GM21717 (cell line): ENCODE measurements around the gene PRPF40B.
"Not testable (repeated sequence)": the region's sequence is repeated elsewhere in the genome, so short reads cannot be mapped to it uniquely, and the experiment has no call there.

Source experiments
- ATAC-seq: cut with Tn5 transposase; IDR thresholded peaks from one replicate; pipeline ENCODE4 v1.9.1; 2021; ENCODE audit warnings: mild to moderate bottlenecking, moderate library complexity; ENCODE audit not compliant: unreplicated experiment

Gene PRPF40B

DNA sequence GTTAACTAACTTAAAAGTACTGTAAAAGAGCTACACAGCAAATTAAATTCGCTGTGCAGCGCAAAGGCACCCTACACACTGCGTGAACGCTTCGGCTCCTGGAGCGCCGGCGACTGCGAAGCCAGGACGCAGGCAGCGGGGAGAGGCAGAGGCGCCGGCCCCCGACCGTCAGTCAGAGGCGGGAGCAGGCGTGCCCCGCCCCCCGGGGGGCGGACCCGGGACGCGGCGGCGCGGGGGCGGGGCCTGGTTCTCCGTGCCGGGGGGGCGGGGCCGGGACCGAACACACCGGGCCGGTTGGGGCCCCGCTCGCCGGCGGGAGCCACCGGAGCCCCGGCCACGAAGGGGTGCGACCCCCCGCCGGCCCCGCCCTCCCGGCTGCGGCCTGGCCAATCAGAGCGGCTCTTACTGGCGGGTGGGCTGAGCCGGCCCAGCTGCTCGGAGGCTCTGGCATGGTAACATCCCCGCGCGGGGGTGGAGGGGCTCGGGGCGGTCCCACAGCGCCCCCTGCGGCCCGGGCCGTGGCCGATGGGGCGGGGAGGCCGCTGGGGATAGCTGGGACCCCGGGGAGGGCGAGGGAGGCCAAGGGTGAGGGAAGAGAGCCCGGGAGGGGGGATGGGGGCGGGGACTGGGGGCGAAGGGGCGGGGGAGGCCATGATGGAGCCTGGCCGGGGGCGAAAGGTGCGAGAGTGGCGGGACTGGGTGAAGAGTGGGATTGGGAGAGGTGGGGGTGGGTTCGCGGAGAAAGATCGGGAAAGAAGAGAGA is at the start of gene PRPF40B:
Gene PRPF40B (plus strand): TSS at position 420 of the 763 bp plus-strand sequence. CDS start 30 bp downstream, at position 450.
- peak; percentile 55 for ATAC-seq

DNA sequence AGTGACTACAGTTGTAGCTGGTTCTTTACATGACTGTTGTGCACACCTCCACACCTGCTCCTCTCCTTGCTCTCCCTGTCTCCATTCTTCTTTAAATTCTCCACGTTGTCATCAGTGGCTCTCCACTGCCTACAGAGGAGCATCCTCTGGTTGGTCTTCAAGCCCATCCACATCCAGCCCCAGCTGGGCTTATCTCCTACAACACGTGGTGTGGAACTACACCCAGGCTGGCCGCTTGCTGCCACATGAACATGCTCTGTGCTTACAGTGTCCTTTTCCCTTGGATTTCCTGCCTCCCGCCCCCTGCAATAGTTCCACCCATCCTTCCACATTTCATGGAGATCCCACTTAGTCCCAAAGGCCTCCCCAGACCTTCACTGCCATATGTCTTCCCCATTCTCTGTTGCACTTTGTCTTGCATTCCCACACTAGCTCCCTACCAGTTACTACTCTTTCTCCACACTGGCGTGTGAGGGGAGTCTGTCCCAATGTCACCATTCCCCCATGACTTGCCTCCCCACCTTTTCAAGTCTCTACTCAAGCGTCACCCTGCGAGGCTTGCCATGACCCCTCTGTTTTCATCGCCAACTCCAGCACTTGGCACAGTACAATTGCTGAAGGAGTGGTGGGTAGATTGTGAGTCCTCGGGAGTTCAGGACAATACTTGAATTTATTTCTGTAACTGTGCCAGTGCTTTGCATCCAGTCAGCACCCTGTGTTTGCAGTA is 45.6 kb upstream of the PRPF40B start:
- no peak for ATAC-seq

DNA sequence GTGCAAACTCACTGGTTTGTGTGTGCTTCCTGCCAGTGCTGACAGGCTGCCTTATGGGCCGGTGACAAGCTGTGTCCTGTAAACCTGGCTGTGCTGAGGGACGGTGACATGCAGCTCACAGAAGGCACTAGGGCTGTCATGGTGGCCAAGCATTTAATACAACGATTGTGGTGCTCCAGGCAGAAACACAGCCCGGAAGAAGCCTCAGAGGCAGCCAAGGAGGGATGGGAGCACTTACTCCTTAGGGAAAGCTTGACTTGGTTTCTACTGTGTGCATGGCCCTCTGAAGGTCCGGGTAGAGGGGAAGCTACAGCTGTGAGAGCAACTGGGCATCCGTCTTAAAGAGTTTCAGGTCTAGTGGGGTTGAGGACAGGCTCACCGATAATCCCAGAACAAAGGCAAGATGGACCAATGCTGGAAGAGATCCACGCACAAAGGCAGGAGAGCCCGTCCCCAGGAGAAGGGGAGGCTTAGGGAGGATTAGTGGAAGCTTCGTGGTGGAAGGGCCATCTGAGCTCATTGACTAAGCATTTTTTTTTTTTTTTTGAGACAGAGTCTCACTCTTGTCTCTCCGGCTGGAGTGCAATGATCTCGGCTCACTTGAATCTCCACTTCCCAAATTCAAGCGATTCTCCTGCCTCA is 44.8 kb upstream of the PRPF40B start:
- no peak for ATAC-seq

GRCh38 chr12:49580572-49581535 is 42.5 kb upstream of the PRPF40B start:
- no peak for ATAC-seq

DNA sequence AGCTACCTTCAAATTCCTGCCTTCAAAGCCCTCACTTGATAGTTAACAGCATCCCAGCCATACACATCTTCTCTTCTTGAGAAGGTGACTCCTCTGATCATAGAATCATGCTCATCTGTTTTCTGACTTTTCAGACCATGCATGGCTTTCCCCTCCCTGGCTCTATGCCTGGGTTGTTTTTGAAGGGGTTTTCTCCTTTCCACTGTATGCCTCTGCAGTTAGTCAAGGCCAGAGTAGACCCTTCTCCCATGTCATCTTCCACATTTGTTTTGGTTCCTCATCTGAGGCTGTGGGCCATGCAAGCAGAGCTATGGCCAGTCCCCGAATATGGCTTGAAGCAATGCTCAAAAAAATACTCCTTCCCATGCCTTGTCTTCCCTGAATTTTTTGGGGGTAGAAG is 41.2 kb upstream of the PRPF40B start:
- ATAC-seq: no peak

GRCh38 chr12:49582850-49583249 is 40.5 kb upstream of the PRPF40B start:
- ATAC-seq: no peak

- no peak for ATAC-seq
Measured at GRCh38 chr12:49583366-49584094, 39.8 kb upstream of the PRPF40B start.

GRCh38 chr12:49584591-49584990 is 38.8 kb upstream of the PRPF40B start:
- ATAC-seq: no peak

DNA sequence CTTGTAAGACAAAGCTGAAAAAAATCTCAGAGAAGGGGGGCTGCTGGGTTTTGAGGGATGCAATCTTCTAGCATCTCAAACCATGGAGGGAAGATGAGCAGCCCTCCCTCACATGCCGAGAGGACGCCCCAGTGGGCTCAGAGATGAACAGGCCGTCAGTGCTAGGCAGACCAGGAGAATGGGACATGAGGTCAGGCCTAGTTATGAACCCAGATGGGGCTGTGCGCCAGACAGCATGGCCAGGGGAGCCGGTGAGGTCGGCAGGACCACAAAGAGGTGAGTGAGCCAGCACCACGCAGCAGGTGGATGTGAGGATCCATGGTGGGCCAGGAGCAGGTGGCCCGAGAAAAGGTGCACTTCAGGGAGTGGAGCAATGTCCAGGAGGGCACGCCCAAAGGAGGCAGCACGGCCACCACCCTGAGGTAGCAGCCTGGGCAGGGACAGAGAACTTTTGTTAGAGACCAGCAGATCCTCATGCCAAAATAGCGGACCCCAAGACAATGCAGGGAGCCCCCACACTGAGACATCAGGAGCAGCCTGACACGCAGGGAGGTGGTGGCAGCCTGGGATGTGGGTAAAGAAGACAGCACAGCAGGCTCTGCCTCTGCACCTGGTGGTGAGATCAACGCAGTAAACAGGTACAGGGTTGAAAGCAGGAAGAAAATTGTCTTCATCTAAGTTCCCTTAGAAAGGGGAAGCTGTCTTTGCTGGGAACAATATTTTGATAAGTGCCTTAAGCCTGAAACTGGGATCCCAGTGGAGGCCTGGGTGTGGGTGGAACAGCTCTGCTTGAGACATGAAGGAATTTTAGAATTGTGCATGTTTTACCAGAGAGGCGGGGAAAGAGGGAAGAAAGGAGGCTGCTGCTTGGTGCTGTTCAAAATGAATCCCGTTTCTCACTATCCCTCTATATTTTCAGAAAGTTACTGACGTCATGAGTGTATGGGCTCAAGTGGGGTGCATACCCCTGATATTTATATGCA is 37.6 kb upstream of the PRPF40B start:
- ATAC-seq: no peak

GRCh38 chr12:49587174-49587908 is 36.0 kb upstream of the PRPF40B start:
- no peak for ATAC-seq

DNA sequence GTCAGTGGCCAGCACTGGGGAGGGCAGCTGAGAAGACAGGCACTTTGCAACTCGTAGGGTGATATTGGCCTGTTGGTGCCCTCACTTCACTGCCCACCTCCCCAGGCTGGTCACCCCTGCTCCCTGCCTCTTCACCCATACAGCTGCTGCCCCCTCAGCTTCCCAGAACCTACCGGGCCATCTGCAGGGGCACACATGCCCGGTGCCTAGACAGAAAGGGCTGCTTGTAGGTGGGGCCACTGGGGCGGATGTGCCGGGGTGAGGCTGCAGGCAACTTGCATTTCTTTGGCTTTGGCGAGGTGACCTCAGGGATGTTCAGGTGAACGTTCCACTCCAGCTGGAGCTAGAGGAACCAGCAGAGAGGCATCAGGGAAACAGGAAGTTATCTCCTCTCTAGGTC is 35.1 kb upstream of the PRPF40B start:
- no peak for ATAC-seq

GRCh38 chr12:49588721-49589516 is 34.4 kb upstream of the PRPF40B start:
- no peak for ATAC-seq

DNA sequence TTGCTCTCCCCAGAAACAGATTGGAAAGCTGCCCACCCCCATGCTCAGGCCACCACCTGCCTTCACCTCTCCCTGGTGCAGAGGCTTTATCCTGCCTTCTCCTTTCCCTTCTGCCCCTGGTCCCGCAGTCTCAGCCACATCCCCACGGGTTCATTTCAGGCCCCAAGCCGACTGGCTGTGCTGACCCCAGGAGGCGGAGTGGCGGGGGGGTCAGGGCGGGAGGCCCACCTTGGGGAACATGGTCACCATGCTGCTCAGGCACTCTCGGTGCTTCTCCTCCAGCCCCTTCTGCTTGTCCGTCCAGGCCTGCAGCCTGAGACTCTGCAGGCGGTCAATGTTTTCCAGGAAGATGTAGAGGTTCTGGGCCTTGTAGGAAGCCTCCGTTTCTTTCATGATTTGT is 24.8 kb upstream of the PRPF40B start:
- ATAC-seq: no peak

DNA sequence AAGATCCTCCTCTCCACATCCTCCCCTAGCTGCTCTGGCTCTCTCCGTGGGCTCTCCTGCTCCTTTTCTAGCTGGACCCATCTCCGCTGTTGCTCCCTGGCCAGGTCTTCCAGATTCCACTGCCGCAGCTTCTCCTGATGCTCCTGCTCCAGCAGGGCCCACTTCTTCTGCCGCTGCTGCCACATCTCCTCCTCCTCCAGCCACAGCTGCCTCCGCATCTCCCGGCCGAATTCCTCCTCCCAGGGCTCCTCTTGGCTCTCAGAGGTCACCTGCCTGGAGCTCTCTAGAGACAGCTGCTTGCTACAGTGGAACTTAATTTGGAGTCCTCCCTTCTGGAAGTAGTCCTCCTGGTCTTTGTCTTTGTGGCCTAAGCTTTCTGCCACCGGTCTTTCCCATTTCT is 23.4 kb upstream of the PRPF40B start:
- no peak for ATAC-seq

- no peak for ATAC-seq
Measured at GRCh38 chr12:49603721-49604120, 19.6 kb upstream of the PRPF40B start.

GRCh38 chr12:49604856-49605255 is 18.5 kb upstream of the PRPF40B start:
- no peak for ATAC-seq

- not testable (repeated sequence) for ATAC-seq
Measured at GRCh38 chr12:49605539-49605938, 17.8 kb upstream of the PRPF40B start, which contains the start of gene FAM186B. TSS of gene FAM186B (minus strand) at chr12:49605639. CDS start at chr12:49605477, 162 bp downstream.
